Lower leg skin (tissue), 3 donors: ENCODE results near the gene DNAJC13.

ENCODE experiments used
- CTCF ChIP-seq, 3 donors: fragments of 450-650 bp; IDR thresholded peaks; one replicate each; pipeline ENCODE4 v1.5.1; 2016; ENCODE audit warnings: antibody characterized with exemption in 3 of 3, mild to moderate bottlenecking in 3 of 3, moderate library complexity in 2 of 3
- POLR2A ChIP-seq, 2 donors: fragments of 450-650 bp; IDR thresholded peaks; one replicate each; pipeline ENCODE4 v1.6.1; 2016 to 2017; ENCODE audit warnings: antibody characterized with exemption in 2 of 2, mild to moderate bottlenecking in 1 of 2, moderate library complexity in 1 of 2

- no peak for TF ChIP-seq POLR2A (IDR thresholded peaks at IDR 0.05)
- no peak for TF ChIP-seq CTCF (IDR thresholded peaks at IDR 0.05)
Observed at GRCh38 chr3:132522353-132522752, 105.1 kb downstream of the DNAJC13 start.
